ENCODE data around the gene LEUTX.

GRCh38 chr19:39818626-39819097 is 40.0 kb downstream of the LEUTX start:
- TF ChIP-seq CTCF (IDR thresholded peaks at IDR 0.05): no peak
- TF ChIP-seq POLR2A (IDR thresholded peaks at IDR 0.05): no peak
- no peak for TF ChIP-seq POLR2AphosphoS5 (IDR thresholded peaks at IDR 0.05)

Measured in stomach (tissue), 4 donors.